ENCODE measurements around the gene RAB3C. TPM values are rescaled to one million over a fixed set of nuclear protein-coding genes. Genes with fewer than 3 reads are reported as not detected.

The RAB3C gene
- polyA plus RNA-seq, 1 experiment: not detected

DNA sequence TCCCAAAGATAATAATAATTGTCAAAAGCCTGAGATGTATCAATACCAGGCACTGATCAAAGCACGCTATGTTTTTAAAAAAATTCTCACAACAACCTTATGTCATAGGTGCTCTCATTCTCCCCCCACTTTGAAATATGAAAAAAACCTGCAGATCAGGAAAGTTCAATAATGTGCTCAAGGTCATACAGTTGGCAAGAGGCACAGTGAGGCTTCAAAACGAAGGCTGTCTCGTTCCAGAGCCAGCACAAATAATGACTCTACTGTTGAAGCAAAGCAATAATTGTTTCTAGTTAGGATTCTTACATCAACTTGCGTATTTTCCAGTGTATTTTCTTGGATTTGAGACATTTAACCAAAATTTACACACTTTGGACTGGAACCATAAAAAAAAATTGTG, 88.3 kb downstream of the RAB3C start:
- CTCF ChIA-PET: no interaction called here
- TF ChIP-seq, protein P1, sequence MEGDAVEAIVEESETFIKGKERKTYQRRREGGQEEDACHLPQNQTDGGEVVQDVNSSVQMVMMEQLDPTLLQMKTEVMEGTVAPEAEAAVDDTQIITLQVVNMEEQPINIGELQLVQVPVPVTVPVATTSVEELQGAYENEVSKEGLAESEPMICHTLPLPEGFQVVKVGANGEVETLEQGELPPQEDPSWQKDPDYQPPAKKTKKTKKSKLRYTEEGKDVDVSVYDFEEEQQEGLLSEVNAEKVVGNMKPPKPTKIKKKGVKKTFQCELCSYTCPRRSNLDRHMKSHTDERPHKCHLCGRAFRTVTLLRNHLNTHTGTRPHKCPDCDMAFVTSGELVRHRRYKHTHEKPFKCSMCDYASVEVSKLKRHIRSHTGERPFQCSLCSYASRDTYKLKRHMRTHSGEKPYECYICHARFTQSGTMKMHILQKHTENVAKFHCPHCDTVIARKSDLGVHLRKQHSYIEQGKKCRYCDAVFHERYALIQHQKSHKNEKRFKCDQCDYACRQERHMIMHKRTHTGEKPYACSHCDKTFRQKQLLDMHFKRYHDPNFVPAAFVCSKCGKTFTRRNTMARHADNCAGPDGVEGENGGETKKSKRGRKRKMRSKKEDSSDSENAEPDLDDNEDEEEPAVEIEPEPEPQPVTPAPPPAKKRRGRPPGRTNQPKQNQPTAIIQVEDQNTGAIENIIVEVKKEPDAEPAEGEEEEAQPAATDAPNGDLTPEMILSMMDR (IDR thresholded peaks at IDR 0.05; ENCODE audit: insufficient read depth, low read depth, low read length): no peak

DNA sequence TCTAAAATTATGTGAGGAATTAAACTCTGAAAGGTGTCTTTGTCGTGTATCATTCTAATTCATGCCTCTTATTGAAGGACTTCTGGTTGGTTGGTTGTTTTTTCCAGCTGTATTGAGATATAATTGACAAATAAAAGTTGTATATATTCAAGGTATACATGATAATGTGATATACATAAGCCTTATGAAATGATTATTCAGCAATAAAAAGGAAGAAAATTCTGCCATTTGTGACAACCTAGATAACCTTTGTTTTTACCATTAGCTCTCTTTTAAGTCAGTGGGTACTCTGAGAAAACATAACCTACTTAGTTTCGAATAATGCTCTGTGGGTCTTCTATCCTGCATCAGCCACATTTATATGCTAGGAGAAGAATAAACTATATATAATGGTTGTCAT, 89.6 kb downstream of the RAB3C start:
- TF ChIP-seq, protein P1 (IDR thresholded peaks at IDR 0.05; ENCODE audit: insufficient read depth, low read depth, low read length): no peak
- ChIA-PET POLR2A (no interaction called here), CTCF (no interaction called here)

More for the DNA sequence above, 88.3 kb downstream of the RAB3C start:
- no peaks in the 10 kb centered on the region for H3K36me3 ChIP-seq (ENCODE audit: control insufficient read depth, insufficient read depth, low read length)
- POLR2A ChIA-PET: no interaction called here
- H3K4me3 ChIP-seq (ENCODE audit: low read depth, low read length): no peak overlapping the region
- H3K27me3 ChIP-seq (ENCODE audit: control insufficient read depth, insufficient read depth, low read length): no peaks in the 10 kb centered on the region
- DNase-seq (ENCODE audit: low read depth): no peak

DNA sequence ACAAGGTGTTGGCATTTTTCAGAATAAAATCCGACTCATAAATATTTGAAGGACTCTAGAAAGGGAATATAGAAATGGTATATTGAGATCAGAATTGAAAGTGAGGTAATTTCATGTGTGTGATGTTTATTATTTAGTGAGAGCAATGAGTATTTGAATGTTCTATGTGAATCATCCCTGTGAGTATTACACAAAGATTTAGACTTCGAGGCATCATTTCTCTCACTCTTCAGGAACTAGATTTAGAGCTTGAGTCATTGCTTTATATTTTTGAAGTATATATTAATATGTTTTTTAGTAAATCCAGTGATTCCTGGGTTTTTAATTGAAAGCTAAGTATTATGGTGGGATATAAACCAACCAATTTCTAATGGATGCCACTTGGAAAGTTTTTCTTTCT, 91.2 kb downstream of the RAB3C start:
- ChIA-PET CTCF (no interaction called here), POLR2A (no interaction called here)
- TF ChIP-seq, protein P1 (IDR thresholded peaks at IDR 0.05; ENCODE audit: insufficient read depth, low read depth, low read length): no peak
- DNase-seq (ENCODE audit: low read depth): no peak
- Histone ChIP-seq H3K27me3 (ENCODE audit: control insufficient read depth, insufficient read depth, low read length) (no peaks in the 10 kb centered on the region), H3K4me3 (ENCODE audit: low read depth, low read length) (no peak overlapping the region), H3K36me3 (ENCODE audit: control insufficient read depth, insufficient read depth, low read length) (no peaks in the 10 kb centered on the region)

More for the DNA sequence above, 89.6 kb downstream of the RAB3C start:
- H3K27me3 ChIP-seq (ENCODE audit: control insufficient read depth, insufficient read depth, low read length): no peaks in the 10 kb centered on the region
- no peak overlapping the region for H3K4me3 ChIP-seq (ENCODE audit: low read depth, low read length)
- DNase-seq (ENCODE audit: low read depth): no peak
- no peaks in the 10 kb centered on the region for H3K36me3 ChIP-seq (ENCODE audit: control insufficient read depth, insufficient read depth, low read length)

DNA sequence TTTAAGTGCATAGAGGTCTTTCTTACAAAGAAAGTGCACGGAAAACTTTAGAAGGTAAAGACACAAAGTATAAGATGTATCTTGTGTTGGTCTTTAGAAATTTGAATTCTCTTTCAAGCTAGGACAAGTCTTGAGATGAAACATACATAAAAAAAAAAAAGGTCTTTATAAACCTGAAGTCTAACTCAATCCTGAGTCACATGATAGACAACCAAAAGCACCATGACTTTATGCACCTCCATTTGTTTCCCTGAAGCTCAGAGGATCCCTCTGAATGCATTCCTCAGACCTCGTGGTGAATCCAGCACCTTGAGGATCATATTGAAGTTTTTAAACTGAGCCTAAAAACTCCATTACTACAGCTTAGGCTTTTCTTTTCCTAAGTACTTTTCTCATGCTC, 91.8 kb downstream of the RAB3C start:
- TF ChIP-seq, protein P1 (IDR thresholded peaks at IDR 0.05; ENCODE audit: insufficient read depth, low read depth, low read length): no peak
- Histone ChIP-seq H3K4me3 (ENCODE audit: low read depth, low read length) (no peak overlapping the region), H3K27me3 (ENCODE audit: control insufficient read depth, insufficient read depth, low read length) (no peaks in the 10 kb centered on the region), H3K36me3 (ENCODE audit: control insufficient read depth, insufficient read depth, low read length) (no peaks in the 10 kb centered on the region)
- CTCF ChIA-PET: no interaction called here
- POLR2A ChIA-PET: no interaction called here
- no peak for DNase-seq (ENCODE audit: low read depth)

DNA sequence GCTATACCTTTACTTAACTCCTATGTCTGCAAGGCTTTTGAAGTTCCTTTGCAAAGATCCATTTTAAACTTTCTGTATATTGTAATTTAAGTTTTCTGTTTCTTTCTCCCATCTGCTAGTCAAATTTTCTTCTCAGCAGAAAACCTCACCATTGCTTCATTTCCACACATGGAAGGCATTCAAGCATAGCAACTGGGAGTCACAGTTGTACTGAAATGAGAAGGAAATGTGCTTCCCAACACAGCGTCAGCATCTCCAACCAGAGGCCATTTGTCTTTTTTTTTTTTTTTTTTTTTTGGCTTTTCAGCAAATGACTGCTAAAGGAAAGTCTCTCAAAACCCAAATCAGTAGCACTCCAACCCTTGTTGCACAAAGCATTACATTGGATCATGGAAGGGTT, 92.5 kb downstream of the RAB3C start:
- H3K36me3 ChIP-seq (ENCODE audit: control insufficient read depth, insufficient read depth, low read length): no peaks in the 10 kb centered on the region
- no peaks in the 10 kb centered on the region for H3K27me3 ChIP-seq (ENCODE audit: control insufficient read depth, insufficient read depth, low read length)
- ChIA-PET CTCF (no interaction called here), POLR2A (no interaction called here)
- TF ChIP-seq, protein P1 (IDR thresholded peaks at IDR 0.05; ENCODE audit: insufficient read depth, low read depth, low read length): no peak
- no peak overlapping the region for H3K4me3 ChIP-seq (ENCODE audit: low read depth, low read length)
- no peak for DNase-seq (ENCODE audit: low read depth)
